ENCODE measurements around the gene CNTN4.

The CNTN4 gene

DNA sequence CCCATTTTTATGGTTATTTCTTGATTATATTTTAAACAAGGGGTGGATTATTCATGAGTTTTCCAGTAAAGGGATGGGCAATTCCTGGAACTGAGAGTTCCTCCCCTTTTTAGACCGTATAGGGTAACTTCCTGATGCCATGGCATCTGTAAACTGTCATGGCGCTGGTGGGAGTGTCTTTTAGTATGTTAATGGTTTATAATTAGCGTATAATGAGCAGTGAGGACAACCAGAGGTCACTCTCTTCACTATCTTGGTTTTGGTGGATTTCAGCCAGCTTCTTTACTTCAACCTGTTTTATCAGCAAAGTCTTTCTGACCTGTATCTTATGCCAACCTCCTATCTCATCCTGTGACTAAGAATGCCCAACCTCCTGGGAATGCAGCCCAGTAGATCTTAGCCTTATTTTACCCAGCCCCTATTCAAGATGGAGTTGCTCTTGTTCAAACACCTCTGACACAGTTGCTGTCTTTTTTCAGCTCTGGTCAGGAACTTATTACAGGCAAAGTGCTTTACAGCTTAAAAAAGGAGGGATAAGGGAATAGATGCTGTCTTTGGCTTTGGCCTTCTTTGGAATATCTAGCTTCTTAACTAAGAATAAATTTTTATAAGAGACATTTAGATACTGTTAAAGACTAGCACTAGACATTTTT is 257.8 kb downstream of the CNTN4 start:
- in situ Hi-C loops (cut with HindIII; ENCODE audit: low pct_ligation_motif_present, low sequenced_read_pairs): no loop called here
- Histone ChIP-seq H3K4me3 (ENCODE audit: low read depth, low read length) (no peak overlapping the region), H3K27ac (no peak overlapping the region), H3K36me3 (replicated peaks) (no peaks in the 10 kb centered on the region), H3K27me3 (replicated peaks) (no peaks in the 10 kb centered on the region)
- no peak for DNase-seq
- TF ChIP-seq, protein P1, sequence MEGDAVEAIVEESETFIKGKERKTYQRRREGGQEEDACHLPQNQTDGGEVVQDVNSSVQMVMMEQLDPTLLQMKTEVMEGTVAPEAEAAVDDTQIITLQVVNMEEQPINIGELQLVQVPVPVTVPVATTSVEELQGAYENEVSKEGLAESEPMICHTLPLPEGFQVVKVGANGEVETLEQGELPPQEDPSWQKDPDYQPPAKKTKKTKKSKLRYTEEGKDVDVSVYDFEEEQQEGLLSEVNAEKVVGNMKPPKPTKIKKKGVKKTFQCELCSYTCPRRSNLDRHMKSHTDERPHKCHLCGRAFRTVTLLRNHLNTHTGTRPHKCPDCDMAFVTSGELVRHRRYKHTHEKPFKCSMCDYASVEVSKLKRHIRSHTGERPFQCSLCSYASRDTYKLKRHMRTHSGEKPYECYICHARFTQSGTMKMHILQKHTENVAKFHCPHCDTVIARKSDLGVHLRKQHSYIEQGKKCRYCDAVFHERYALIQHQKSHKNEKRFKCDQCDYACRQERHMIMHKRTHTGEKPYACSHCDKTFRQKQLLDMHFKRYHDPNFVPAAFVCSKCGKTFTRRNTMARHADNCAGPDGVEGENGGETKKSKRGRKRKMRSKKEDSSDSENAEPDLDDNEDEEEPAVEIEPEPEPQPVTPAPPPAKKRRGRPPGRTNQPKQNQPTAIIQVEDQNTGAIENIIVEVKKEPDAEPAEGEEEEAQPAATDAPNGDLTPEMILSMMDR (IDR thresholded peaks at IDR 0.05; ENCODE audit: low read depth, low read length, missing control alignments): no peak

DNA sequence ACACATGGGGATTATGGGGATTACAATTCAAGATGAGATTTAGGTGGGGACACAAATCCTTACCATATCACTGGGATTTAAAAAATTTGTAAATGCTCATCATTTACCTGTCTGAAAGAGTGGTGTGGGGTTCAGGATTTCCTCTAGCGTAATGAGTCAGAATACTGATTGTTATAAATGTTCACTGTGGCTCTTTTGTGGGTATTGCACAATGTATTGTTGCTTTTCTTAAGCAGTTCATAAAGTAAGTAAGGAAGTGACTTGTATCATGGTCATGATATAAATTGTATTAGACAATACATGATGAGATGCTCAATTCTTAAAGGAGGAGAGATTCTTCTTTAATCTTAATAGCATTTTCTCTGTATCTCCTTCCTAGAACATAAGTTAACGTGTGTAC is 262.1 kb downstream of the CNTN4 start:
- H3K36me3 ChIP-seq (replicated peaks): no peaks in the 10 kb centered on the region
- in situ Hi-C loops (cut with HindIII; ENCODE audit: low pct_ligation_motif_present, low sequenced_read_pairs): no loop called here

DNA sequence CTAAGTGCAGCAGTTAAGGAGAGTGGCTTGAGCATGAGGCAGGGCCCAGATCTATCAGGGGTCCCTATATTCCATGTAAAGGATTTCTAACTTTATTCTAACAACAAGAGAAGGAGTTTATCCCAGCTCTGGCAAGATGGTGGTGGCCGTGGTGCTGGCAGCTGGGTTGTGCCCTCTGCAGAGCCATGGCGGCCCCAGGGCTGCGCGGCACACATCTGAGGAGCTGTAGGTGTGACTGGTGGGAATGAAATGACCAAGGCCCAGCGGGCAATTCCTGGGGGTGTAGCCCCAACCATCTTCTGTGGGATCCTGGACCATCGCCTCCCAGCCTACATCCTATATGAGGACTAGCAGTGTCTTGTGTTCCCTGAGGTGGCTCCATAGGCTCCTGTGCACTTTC is 263.5 kb downstream of the CNTN4 start:
- Histone ChIP-seq H3K27ac (no peak overlapping the region), H3K27me3 (replicated peaks) (no peaks in the 10 kb centered on the region), H3K4me3 (ENCODE audit: low read depth, low read length) (no peak overlapping the region), H3K36me3 (replicated peaks) (no peaks in the 10 kb centered on the region)
- TF ChIP-seq, protein P1 (IDR thresholded peaks at IDR 0.05; ENCODE audit: low read depth, low read length, missing control alignments): no peak
- DNase-seq: no peak
- in situ Hi-C loops (cut with HindIII; ENCODE audit: low pct_ligation_motif_present, low sequenced_read_pairs): no loop called here

More for the DNA sequence above, 262.1 kb downstream of the CNTN4 start:
- TF ChIP-seq, protein P1 (IDR thresholded peaks at IDR 0.05; ENCODE audit: low read depth, low read length, missing control alignments): no peak
- H3K27me3 ChIP-seq (replicated peaks): no peaks in the 10 kb centered on the region
- no peak overlapping the region for H3K4me3 ChIP-seq (ENCODE audit: low read depth, low read length)
- H3K27ac ChIP-seq: no peak overlapping the region
- no peak for DNase-seq

DNA sequence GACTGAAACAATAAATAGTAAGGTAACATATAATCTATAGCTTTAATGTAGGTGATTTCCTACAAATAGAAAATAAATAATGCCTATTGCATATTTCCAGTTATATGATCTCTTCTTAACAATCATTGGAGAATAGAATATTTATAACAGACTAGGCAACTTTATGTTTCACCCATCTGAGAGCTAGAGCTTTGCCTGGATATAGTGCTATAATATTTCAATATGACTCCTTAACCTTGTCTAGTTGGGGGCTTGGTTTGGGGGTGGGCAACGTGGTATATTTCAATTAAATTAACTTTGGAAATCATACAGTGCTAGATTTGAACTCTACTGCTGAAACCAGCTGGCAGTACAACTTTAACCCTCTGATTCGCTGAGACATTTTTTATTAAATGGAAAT is 265.2 kb downstream of the CNTN4 start:
- Histone ChIP-seq H3K27me3 (replicated peaks) (no peaks in the 10 kb centered on the region), H3K4me3 (ENCODE audit: low read depth, low read length) (no peak overlapping the region), H3K27ac (no peak overlapping the region), H3K36me3 (replicated peaks) (no peaks in the 10 kb centered on the region)
- no peak for DNase-seq
- in situ Hi-C loops (cut with HindIII; ENCODE audit: low pct_ligation_motif_present, low sequenced_read_pairs): no loop called here
- TF ChIP-seq, protein P1 (IDR thresholded peaks at IDR 0.05; ENCODE audit: low read depth, low read length, missing control alignments): no peak

DNA sequence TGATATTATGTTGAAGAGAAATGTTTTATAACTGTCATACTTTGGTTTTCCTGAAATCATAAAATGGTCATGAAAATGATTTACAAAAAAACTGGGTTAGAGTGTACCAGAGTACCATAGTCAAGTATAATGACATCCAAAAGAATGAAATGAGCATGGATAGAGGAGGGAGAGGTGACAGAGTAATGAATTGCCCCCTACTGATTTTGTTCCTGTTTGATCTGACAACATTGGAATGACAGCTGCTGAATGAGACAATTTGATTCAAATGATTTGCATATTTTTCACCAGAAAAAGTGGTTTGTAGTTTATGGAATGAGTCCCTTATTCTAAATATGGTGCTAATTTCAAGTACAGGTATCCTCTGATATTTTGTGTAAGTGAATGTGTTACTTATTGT is 271.7 kb downstream of the CNTN4 start:
- Histone ChIP-seq H3K27ac (no peak overlapping the region), H3K27me3 (replicated peaks) (no peaks in the 10 kb centered on the region), H3K36me3 (replicated peaks) (no peaks in the 10 kb centered on the region), H3K4me3 (ENCODE audit: low read depth, low read length) (no peak overlapping the region)
- DNase-seq: no peak
- TF ChIP-seq, protein P1 (IDR thresholded peaks at IDR 0.05; ENCODE audit: low read depth, low read length, missing control alignments): no peak
- in situ Hi-C loops (cut with HindIII; ENCODE audit: low pct_ligation_motif_present, low sequenced_read_pairs): no loop called here

DNA sequence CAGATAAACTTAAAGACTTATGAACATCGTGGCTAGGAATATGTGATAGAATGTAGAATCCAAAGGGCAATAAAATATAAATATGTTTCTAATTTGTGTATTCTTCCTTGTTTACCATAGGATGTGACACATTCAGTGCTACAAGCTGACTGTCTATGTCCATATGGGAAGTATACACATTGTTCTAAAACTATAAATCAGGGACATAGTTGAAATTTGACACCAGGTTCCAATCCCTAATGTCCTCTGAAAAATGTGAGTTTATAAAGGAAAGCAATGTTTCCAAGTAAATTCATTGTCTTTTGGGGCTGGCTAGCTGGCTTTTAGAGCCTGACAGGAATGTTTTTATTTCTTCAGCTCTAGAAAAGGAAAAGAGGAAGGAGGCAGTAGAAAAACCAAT is 273.6 kb downstream of the CNTN4 start:
- H3K36me3 ChIP-seq (replicated peaks): no peaks in the 10 kb centered on the region
- no peak overlapping the region for H3K4me3 ChIP-seq (ENCODE audit: low read depth, low read length)
- no peak overlapping the region for H3K27ac ChIP-seq
- no peaks in the 10 kb centered on the region for H3K27me3 ChIP-seq (replicated peaks)
- TF ChIP-seq, protein P1 (IDR thresholded peaks at IDR 0.05; ENCODE audit: low read depth, low read length, missing control alignments): no peak
- in situ Hi-C loops (cut with HindIII; ENCODE audit: low pct_ligation_motif_present, low sequenced_read_pairs): no loop called here
- no peak for DNase-seq

Data from brain microvascular endothelial cell (primary cell).